Thyroid gland (tissue), 4 donors: ENCODE results near the gene NFAM1.

Experiments
- POLR2A ChIP-seq, 2 donors: fragments of 450-650 bp; IDR thresholded peaks; one replicate each; pipeline ENCODE4 v1.6.1; 2017; ENCODE audit warnings: antibody characterized with exemption in 2 of 2, mild to moderate bottlenecking in 2 of 2, moderate library complexity in 1 of 2
- TF ChIP-seq, protein P1 (sequence below), 6 experiments: fragments of 200-600 bp in 3 of 6; fragments of 450-650 bp in 3 of 6; sonication (generic) in 3 of 6; IDR thresholded peaks; one replicate each; pipeline ENCODE4 v1.5.1; 2016 to 2019; ENCODE audit warnings: antibody characterized with exemption in 6 of 6, mild to moderate bottlenecking in 2 of 6, inconsistent platforms in 1 of 6, moderate library complexity in 1 of 6

DNA sequence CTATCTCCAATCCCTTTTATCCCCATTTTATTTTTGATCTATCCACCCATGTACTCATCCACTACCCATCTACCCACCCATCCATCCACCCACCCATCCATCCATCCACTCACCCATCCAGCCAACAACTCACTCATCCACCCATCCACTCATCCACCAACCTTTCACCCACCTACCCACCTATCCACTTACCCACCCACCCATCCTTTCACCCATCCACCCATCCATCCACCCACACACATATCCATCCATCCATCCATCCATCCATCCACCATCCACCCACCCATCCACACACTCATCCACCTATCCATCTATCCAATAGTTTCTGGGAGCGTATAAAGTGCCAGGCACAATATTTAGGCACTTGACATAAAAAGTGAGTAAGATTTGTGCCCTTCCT is 39.2 kb upstream of the NFAM1 start:
- TF ChIP-seq, protein P1, sequence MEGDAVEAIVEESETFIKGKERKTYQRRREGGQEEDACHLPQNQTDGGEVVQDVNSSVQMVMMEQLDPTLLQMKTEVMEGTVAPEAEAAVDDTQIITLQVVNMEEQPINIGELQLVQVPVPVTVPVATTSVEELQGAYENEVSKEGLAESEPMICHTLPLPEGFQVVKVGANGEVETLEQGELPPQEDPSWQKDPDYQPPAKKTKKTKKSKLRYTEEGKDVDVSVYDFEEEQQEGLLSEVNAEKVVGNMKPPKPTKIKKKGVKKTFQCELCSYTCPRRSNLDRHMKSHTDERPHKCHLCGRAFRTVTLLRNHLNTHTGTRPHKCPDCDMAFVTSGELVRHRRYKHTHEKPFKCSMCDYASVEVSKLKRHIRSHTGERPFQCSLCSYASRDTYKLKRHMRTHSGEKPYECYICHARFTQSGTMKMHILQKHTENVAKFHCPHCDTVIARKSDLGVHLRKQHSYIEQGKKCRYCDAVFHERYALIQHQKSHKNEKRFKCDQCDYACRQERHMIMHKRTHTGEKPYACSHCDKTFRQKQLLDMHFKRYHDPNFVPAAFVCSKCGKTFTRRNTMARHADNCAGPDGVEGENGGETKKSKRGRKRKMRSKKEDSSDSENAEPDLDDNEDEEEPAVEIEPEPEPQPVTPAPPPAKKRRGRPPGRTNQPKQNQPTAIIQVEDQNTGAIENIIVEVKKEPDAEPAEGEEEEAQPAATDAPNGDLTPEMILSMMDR (IDR thresholded peaks at IDR 0.05) = no peak
- no peak for TF ChIP-seq POLR2A (IDR thresholded peaks at IDR 0.05)
